ENCODE data around the gene LHX4. TPM values are rescaled to one million over a fixed set of nuclear protein-coding genes. Genes with fewer than 3 reads are reported as not detected.

The LHX4 gene
- total RNA-seq, 1 donor from 2014 or later: not detected

GRCh38 chr1:180254854-180255253 lies 24.8 kb downstream of the LHX4 start:
- intact Hi-C loops (cut with micrococcal nuclease): no loop called here

GRCh38 chr1:180255536-180256340 lies 25.7 kb downstream of the LHX4 start:
- intact Hi-C loops (cut with micrococcal nuclease): no loop called here

GRCh38 chr1:180256341-180257027 lies 26.4 kb downstream of the LHX4 start:
- intact Hi-C loops (cut with micrococcal nuclease): no loop called here

- intact Hi-C loops (cut with micrococcal nuclease): no loop called here
Observed at GRCh38 chr1:180257028-180257386, 26.9 kb downstream of the LHX4 start.

GRCh38 chr1:180257486-180257885 lies 27.4 kb downstream of the LHX4 start:
- intact Hi-C loops (cut with micrococcal nuclease): no loop called here

GRCh38 chr1:180258290-180258689 lies 28.2 kb downstream of the LHX4 start:
- intact Hi-C loops (cut with micrococcal nuclease): no loop called here

GRCh38 chr1:180258935-180259334 lies 28.9 kb downstream of the LHX4 start:
- intact Hi-C loops (cut with micrococcal nuclease): no loop called here

GRCh38 chr1:180259431-180260338 lies 29.6 kb downstream of the LHX4 start:
- intact Hi-C loops (cut with micrococcal nuclease): no loop called here

- intact Hi-C loops (cut with micrococcal nuclease): no loop called here
Observed at GRCh38 chr1:180260541-180260940, 30.5 kb downstream of the LHX4 start.

GRCh38 chr1:180261030-180261429 lies 31.0 kb downstream of the LHX4 start:
- intact Hi-C loops (cut with micrococcal nuclease): no loop called here

GRCh38 chr1:180261524-180262155 lies 31.6 kb downstream of the LHX4 start:
- intact Hi-C loops (cut with micrococcal nuclease): no loop called here

- intact Hi-C loops (cut with micrococcal nuclease): no loop called here
Observed at GRCh38 chr1:180262628-180263488, 32.8 kb downstream of the LHX4 start.

GRCh38 chr1:180264595-180264994 lies 34.5 kb downstream of the LHX4 start:
- intact Hi-C loops (cut with micrococcal nuclease): no loop called here

GRCh38 chr1:180265201-180265600 lies 35.1 kb downstream of the LHX4 start:
- intact Hi-C loops (cut with micrococcal nuclease): no loop called here

GRCh38 chr1:180265871-180266270 lies 35.8 kb downstream of the LHX4 start:
- intact Hi-C loops (cut with micrococcal nuclease): no loop called here

GRCh38 chr1:180266275-180267210 lies 36.5 kb downstream of the LHX4 start:
- intact Hi-C loops (cut with micrococcal nuclease): no loop called here

- intact Hi-C loops (cut with micrococcal nuclease): no loop called here
Observed at GRCh38 chr1:180267211-180267561, 37.1 kb downstream of the LHX4 start.

GRCh38 chr1:180267761-180268555 lies 37.9 kb downstream of the LHX4 start:
- intact Hi-C loops (cut with micrococcal nuclease): no loop called here

Data from T-helper 2 cell treated with Interferon-gamma antibody and Interleukin-4, amounts not matched to agents 100 ng/mL and 5 ng/mL, for 36 hours (primary cell).